HepG2 (cell line): ENCODE data around the gene EIF4E1B. TPM values are rescaled to one million over a fixed set of nuclear protein-coding genes. Genes with fewer than 3 reads are reported as not detected.

Experiments used
- ATAC-seq: fragments of 200-7000 bp; cut with Tn5 transposase; 3 replicates; pipeline ENCODE4 v1.9.1; 2020; ENCODE audit warnings: mild to moderate bottlenecking, moderate library complexity
- BruUV-seq: library from RNA; stranded (reverse); fragments of 400-500 nt; replicated peaks from 2 replicates; lab custom pipeline; 2021; lab: Mats Ljungman, UMichigan
- CTCF ChIA-PET: fragments of 300-600 bp; formaldehyde crosslinking; extraction: SDS; loops from one replicate; lab custom pipeline; 2021; ENCODE audit warnings: low total read pairs, inconsistent platforms, low intra/inter-chr PET ratio; lab: Yijun Ruan, JAX
- POLR2A ChIA-PET: fragments of 350-600 bp; sonication (Branson Sonifier 250); formaldehyde crosslinking; loops from one replicate; lab custom pipeline; 2020; ENCODE audit warnings: antibody characterized with exemption, inconsistent platforms; lab: Yijun Ruan, JAX
- DNase-seq: peaks from one replicate; pipeline ENCODE4 v3.0.0-alpha.2; 2015; ENCODE audit warnings: low spot score
- FAIRE-seq: peaks from 3 replicates; lab custom pipeline; 2011; peaks lifted over from hg19 to GRCh38; lab: Jason Lieb, UNC
- H2AFZ ChIP-seq: one replicate; pipeline ENCODE4 v1.6.1; 2011; ENCODE audit warnings: low read length, inconsistent platforms
- H3K27ac ChIP-seq: fragments of 300-600 bp; 3 replicates; pipeline ENCODE4 v1.8.0; 2011; ENCODE audit warnings: mixed run types, mild to moderate bottlenecking, mixed read lengths, low read length, inconsistent platforms; ENCODE audit not compliant: insufficient read depth; ENCODE audit errors: extremely low read length
- H3K27me3 ChIP-seq, 2 experiments: fragments of 200-600 bp in 1 of 2; 2 replicates in 1 of 2; 3 replicates in 1 of 2; pipeline versions ENCODE4 v1.6.0 to v1.8.0; 2011; ENCODE audit warnings: low read length in 2 of 2, mild to moderate bottlenecking in 2 of 2, moderate library complexity in 2 of 2, inconsistent platforms in 1 of 2; ENCODE audit not compliant: insufficient read depth in 2 of 2, control insufficient read depth in 1 of 2
- H3K36me3 ChIP-seq, 2 experiments: fragments of 200-600 bp in 1 of 2; replicated peaks in 1 of 2; 2 replicates in 1 of 2; 3 replicates in 1 of 2; pipeline versions ENCODE4 v1.5.1 to v1.8.0; 2011; ENCODE audit warnings: low read length in 2 of 2, inconsistent platforms in 1 of 2; ENCODE audit not compliant: insufficient read depth in 2 of 2, control insufficient read depth in 1 of 2
- H3K4me1 ChIP-seq: 2 replicates; pipeline ENCODE4 v1.5.1; 2012; ENCODE audit warnings: low read length, inconsistent platforms; ENCODE audit not compliant: insufficient read depth
- H3K4me2 ChIP-seq: 2 replicates; pipeline ENCODE4 v1.6.0; 2011; ENCODE audit warnings: low read depth, low read length, inconsistent platforms
- H3K4me3 ChIP-seq, 3 experiments: fragments of 200-600 bp in 1 of 3; sonication (generic), shearing (Covaris generic) in 1 of 3; replicated peaks in 1 of 3; 2 replicates each; pipeline ENCODE4 v1.5.1; 2011 to 2016; ENCODE audit warnings: low read length in 3 of 3, inconsistent platforms in 2 of 3, low read depth in 2 of 3, mild to moderate bottlenecking in 2 of 3, control low read depth in 1 of 3, mixed read lengths in 1 of 3; ENCODE audit not compliant: insufficient read depth in 1 of 3
- H3K79me2 ChIP-seq: one replicate; pipeline ENCODE4 v1.6.1; 2011; ENCODE audit warnings: low read length, inconsistent platforms; ENCODE audit not compliant: insufficient read depth
- H3K9ac ChIP-seq: 2 replicates; pipeline ENCODE4 v1.6.0; 2011; ENCODE audit warnings: mild to moderate bottlenecking, low read depth, low read length, inconsistent platforms; ENCODE audit not compliant: insufficient read depth
- H3K9me3 ChIP-seq: 2 replicates; pipeline ENCODE4 v1.5.1; 2012; ENCODE audit warnings: mild to moderate bottlenecking, low read length
- H4K20me1 ChIP-seq: 2 replicates; pipeline ENCODE4 v1.6.0; 2011; ENCODE audit warnings: inconsistent platforms, mild to moderate bottlenecking, low read length, moderate library complexity; ENCODE audit not compliant: insufficient read depth
- CREB1 ChIP-seq, 2 experiments: fragments of 450-650 bp in 1 of 2; IDR thresholded peaks; 2 replicates each; pipeline ENCODE4 v1.6.1; 2016 to 2017; ENCODE audit warnings: control low read depth in 1 of 2, mild to moderate bottlenecking in 1 of 2, missing compliant biosample characterization in 1 of 2, missing genetic modification characterization in 1 of 2
- ERF ChIP-seq: IDR thresholded peaks from 2 replicates; pipeline ENCODE4 v1.6.1; 2018; ENCODE audit warnings: missing biosample characterization, missing genetic modification reagents
- HDAC1 ChIP-seq: sonication (generic); formaldehyde crosslinking; IDR thresholded peaks from 2 replicates; pipeline ENCODE4 v1.5.1; 2020; ENCODE audit warnings: mild to moderate bottlenecking, missing genetic modification reagents
- HDAC6 ChIP-seq: fragments of 200-600 bp; sonication (generic); IDR thresholded peaks from 2 replicates; pipeline ENCODE4 v1.7.0; 2017; ENCODE audit warnings: mild to moderate bottlenecking, antibody characterized with exemption, low read length, low read depth
- HNF4G ChIP-seq, 2 experiments: sonication (generic) in 1 of 2; formaldehyde crosslinking in 1 of 2; IDR thresholded peaks; 2 replicates each; pipeline versions ENCODE4 v1.4.0 to v1.6.1; 2011 to 2020; ENCODE audit warnings: borderline replicate concordance in 2 of 2, low read depth in 2 of 2, mild to moderate bottlenecking in 2 of 2, low read length in 1 of 2, missing genetic modification reagents in 1 of 2, moderate library complexity in 1 of 2
- NFIB ChIP-seq: sonication (generic); formaldehyde crosslinking; IDR thresholded peaks from 2 replicates; pipeline ENCODE4 v1.9.0; 2021; ENCODE audit warnings: missing genetic modification reagents, mild to moderate bottlenecking, borderline replicate concordance
- ONECUT2 ChIP-seq: sonication (generic); formaldehyde crosslinking; IDR thresholded peaks from 2 replicates; pipeline ENCODE4 v1.4.0; 2020; ENCODE audit warnings: missing genetic modification reagents
- RBAK ChIP-seq: sonication (generic); formaldehyde crosslinking; IDR thresholded peaks from 2 replicates; pipeline ENCODE4 v1.5.1; 2020; ENCODE audit warnings: mild to moderate bottlenecking, missing genetic modification reagents
- SAP130 ChIP-seq: IDR thresholded peaks from 2 replicates; pipeline ENCODE4 v1.6.1; 2016; ENCODE audit warnings: low read depth
- ZNF850 ChIP-seq: sonication (generic); formaldehyde crosslinking; conservative IDR thresholded peaks from 2 replicates; pipeline ENCODE4 v1.9.0; 2021; ENCODE audit warnings: mild to moderate bottlenecking, missing genetic modification reagents
- ZNF879 ChIP-seq: sonication (generic); formaldehyde crosslinking; IDR thresholded peaks from 2 replicates; pipeline ENCODE4 v1.8.1; 2023; ENCODE audit warnings: missing genetic modification reagents
- WGBS: methylation state at CpG from one replicate; pipeline ENCODE4 v1.1.6; 2017; ENCODE audit warnings: low lambda C conversion rate; 5-methylcytosine and 5-hydroxymethylcytosine counted together
- in situ Hi-C: cut with HindIII; loops from 2 replicates; pipeline ENCODE4 v1.10.0; 2017; ENCODE audit warnings: low pct_unique_long_range_greater_than_20kb; ENCODE audit not compliant: extremely low pct_ligation_motif_present
- intact Hi-C: fragments of 100-400 bp; cut with micrococcal nuclease; formaldehyde crosslinking; loops from one replicate; pipeline ENCODE4 v1.10.0; 2022; ENCODE audit not compliant: unreplicated experiment
- polyA plus RNA-seq, 8 experiments: library from polyadenylated mRNA; depleted of rRNA in 3 of 8; stranded (reverse) in 7 of 8; unstranded in 1 of 8; fragments of >200 nt; fragmentation: Illumina TruSeq in 4 of 8; extraction: Trizol in 4 of 8; gene quantifications; 2 replicates each; pipeline versions ENCODE4 v1.2.1 to v1.2.3, GENCODE V29; 2011 to 2016; ENCODE audit warnings: low read depth in 4 of 8, missing spikeins in 1 of 8, mixed read lengths in 1 of 8; ENCODE audit not compliant: insufficient read depth in 1 of 8
- total RNA-seq, 5 experiments: library from RNA; depleted of rRNA; stranded (reverse); fragments of >200 nt; fragmentation: Illumina TruSeq; extraction: Trizol; gene quantifications; 2 replicates each; pipeline ENCODE4 v1.2.3, GENCODE V29; 2016; ENCODE audit warnings: low read depth in 1 of 5
- TF ChIP-seq, protein P1 (sequence below): sonication (generic); formaldehyde crosslinking; IDR thresholded peaks from 2 replicates; pipeline ENCODE4 v1.4.0; 2020; ENCODE audit warnings: missing genetic modification reagents; ENCODE audit errors: not compliant biosample characterization
- TF ChIP-seq, protein P2 (sequence below): sonication (generic); formaldehyde crosslinking; IDR thresholded peaks from 2 replicates; pipeline ENCODE4 v1.8.0; 2022; ENCODE audit warnings: missing genetic modification reagents, mild to moderate bottlenecking, moderate library complexity, borderline replicate concordance
- TF ChIP-seq, protein P3 (sequence below): sonication (generic); formaldehyde crosslinking; IDR thresholded peaks from 2 replicates; pipeline ENCODE4 v1.4.0; 2020; ENCODE audit warnings: low read depth, mild to moderate bottlenecking, missing genetic modification reagents
- TF ChIP-seq, protein P4 (sequence below): sonication (generic); formaldehyde crosslinking; IDR thresholded peaks from 2 replicates; pipeline ENCODE4 v1.5.0; 2020; ENCODE audit warnings: mild to moderate bottlenecking, missing genetic modification reagents, moderate library complexity

The EIF4E1B gene
- total and polyA plus RNA-seq, 2 of the 13 experiments (the other 11 are each of a cell fraction or from before 2014, with no cell fraction given): not detected

DNA sequence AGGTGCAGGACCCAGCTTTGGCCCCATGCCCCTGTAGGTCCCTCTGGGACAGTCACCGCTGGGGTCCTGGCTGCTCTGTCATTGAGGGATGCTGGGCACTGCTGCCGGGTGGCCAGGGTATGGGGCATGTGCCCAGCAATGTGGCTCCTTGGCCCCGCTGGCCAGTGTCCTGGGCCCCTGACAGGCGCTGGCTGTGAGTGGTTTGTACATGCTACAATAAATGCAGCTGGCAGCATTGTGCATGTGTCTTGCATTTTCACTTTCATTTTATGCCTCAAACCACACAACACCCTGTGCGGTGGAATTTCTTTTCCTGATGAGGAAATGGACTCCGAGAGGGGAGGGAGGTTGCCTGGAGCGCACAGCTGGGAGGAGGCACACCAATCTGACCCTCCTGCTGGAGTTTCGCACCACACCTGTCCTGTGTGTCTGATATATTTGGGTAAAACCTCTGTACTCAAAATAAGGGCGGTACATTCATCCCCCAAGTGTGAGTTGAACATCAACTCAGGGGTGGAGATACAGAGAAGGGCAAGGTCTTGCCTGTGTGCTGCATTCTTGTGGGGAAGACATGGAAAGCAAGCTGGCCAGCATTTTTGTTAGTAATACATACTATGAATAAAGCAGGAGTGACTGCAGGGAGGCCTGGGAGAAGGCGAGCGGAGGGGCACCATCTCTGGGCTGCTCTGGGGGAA lies 28.5 kb downstream of the EIF4E1B start:
- Histone ChIP-seq H2AFZ (no peak overlapping the region), H3K4me2 (peak overlapping the region; percentile 64), H3K9me3 (no peaks in the 10 kb centered on the region), H3K27ac (no peak overlapping the region), H3K36me3 (no peaks in the 10 kb centered on the region), H3K27me3 (peaks cover 1 to 3% of the 10 kb centered on the region in 2 experiments; a peak in 2 of 5 replicates), H3K79me2 (no peaks in the 10 kb centered on the region), H3K4me1 (peaks cover 14% of the 10 kb centered on the region), H3K9ac (no peak overlapping the region), H4K20me1 (no peaks in the 10 kb centered on the region), H3K4me3 (peak overlapping the region in 2 of 3 experiments; percentile 28 to 49; a peak in 3 of 6 replicates)
- ChIA-PET CTCF (interaction anchor here (1.0 to 2.3 kb wide), 2 partner anchors 85 to 300 kb away, joined by 3 to 10 read pairs; no protein-coding TSS in a partner anchor), POLR2A (interaction anchor here (1.3 kb wide), 1 partner anchor 12 kb away, joined by 7 read pairs; the partner anchor contains the start of gene TSPAN17)
- intact Hi-C loops (loop anchor here (2.0 to 5.0 kb wide), 2 partner anchors 153 to 300 kb away; partner anchors contain the start of gene UNC5A), in situ Hi-C loops (no loop called here)
- WGBS: 6% methylated on average over 7 of the region's 11 CpGs
- TF ChIP-seq, protein P1, sequence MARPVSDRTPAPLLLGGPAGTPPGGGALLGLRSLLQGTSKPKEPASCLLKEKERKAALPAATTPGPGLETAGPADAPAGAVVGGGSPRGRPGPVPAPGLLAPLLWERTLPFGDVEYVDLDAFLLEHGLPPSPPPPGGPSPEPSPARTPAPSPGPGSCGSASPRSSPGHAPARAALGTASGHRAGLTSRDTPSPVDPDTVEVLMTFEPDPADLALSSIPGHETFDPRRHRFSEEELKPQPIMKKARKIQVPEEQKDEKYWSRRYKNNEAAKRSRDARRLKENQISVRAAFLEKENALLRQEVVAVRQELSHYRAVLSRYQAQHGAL (CRISPR knock-in tag): no peak
- TF ChIP-seq, protein P2, sequence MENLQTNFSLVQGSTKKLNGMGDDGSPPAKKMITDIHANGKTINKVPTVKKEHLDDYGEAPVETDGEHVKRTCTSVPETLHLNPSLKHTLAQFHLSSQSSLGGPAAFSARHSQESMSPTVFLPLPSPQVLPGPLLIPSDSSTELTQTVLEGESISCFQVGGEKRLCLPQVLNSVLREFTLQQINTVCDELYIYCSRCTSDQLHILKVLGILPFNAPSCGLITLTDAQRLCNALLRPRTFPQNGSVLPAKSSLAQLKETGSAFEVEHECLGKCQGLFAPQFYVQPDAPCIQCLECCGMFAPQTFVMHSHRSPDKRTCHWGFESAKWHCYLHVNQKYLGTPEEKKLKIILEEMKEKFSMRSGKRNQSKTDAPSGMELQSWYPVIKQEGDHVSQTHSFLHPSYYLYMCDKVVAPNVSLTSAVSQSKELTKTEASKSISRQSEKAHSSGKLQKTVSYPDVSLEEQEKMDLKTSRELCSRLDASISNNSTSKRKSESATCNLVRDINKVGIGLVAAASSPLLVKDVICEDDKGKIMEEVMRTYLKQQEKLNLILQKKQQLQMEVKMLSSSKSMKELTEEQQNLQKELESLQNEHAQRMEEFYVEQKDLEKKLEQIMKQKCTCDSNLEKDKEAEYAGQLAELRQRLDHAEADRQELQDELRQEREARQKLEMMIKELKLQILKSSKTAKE: no peak
- no peak for TF ChIP-seq ZNF850 (CRISPR knock-in tag)
- TF ChIP-seq ZNF879 (CRISPR knock-in tag): no peak
- TF ChIP-seq HDAC1 (CRISPR knock-in tag): 0 out of 2 replicates have a peak, but pooled peaks have one; percentile 23
- TF ChIP-seq HDAC6: no peak
- no peak for TF ChIP-seq HNF4G (IDR thresholded peaks at IDR 0.05; ENCODE audit: borderline replicate concordance, low read depth, low read length)
- no peak for TF ChIP-seq HNF4G (CRISPR knock-in tag; IDR thresholded peaks at IDR 0.05; ENCODE audit: borderline replicate concordance, low read depth)
- TF ChIP-seq, protein P3, sequence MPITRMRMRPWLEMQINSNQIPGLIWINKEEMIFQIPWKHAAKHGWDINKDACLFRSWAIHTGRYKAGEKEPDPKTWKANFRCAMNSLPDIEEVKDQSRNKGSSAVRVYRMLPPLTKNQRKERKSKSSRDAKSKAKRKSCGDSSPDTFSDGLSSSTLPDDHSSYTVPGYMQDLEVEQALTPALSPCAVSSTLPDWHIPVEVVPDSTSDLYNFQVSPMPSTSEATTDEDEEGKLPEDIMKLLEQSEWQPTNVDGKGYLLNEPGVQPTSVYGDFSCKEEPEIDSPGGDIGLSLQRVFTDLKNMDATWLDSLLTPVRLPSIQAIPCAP (CRISPR knock-in tag): 0 out of 2 replicates have a peak, but pooled peaks have one; percentile 20
- TF ChIP-seq NFIB (CRISPR knock-in tag): no peak
- no peak for TF ChIP-seq ERF (CRISPR knock-in tag)
- peak; percentile 26 for TF ChIP-seq SAP130 (CRISPR knock-in tag)
- TF ChIP-seq CREB1 (IDR thresholded peaks at IDR 0.05): no peak
- TF ChIP-seq CREB1 (CRISPR knock-in tag; IDR thresholded peaks at IDR 0.05): no peak
- TF ChIP-seq, protein P4, sequence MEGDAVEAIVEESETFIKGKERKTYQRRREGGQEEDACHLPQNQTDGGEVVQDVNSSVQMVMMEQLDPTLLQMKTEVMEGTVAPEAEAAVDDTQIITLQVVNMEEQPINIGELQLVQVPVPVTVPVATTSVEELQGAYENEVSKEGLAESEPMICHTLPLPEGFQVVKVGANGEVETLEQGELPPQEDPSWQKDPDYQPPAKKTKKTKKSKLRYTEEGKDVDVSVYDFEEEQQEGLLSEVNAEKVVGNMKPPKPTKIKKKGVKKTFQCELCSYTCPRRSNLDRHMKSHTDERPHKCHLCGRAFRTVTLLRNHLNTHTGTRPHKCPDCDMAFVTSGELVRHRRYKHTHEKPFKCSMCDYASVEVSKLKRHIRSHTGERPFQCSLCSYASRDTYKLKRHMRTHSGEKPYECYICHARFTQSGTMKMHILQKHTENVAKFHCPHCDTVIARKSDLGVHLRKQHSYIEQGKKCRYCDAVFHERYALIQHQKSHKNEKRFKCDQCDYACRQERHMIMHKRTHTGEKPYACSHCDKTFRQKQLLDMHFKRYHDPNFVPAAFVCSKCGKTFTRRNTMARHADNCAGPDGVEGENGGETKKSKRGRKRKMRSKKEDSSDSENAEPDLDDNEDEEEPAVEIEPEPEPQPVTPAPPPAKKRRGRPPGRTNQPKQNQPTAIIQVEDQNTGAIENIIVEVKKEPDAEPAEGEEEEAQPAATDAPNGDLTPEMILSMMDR: no peak
- TF ChIP-seq RBAK (CRISPR knock-in tag): no peak
- TF ChIP-seq ONECUT2 (CRISPR knock-in tag): no peak
- peak; percentile 20 for ATAC-seq
- BruUV-seq: no TSS peak
- no peak for FAIRE-seq
- no peak for DNase-seq
